Small intestine (tissue), 7 donors: ENCODE results near the gene ZNF697. TPM values are rescaled to one million over a fixed set of nuclear protein-coding genes. Genes with fewer than 3 reads are reported as not detected.
"Not testable (repeated sequence)": the region's sequence is repeated elsewhere in the genome, so short reads cannot be mapped to it uniquely, and the experiment has no call there.

Source experiments
- DNase-seq, 2 donors: peaks; one replicate each; pipeline versions ENCODE4 v3.0.0 to v3.0.0-alpha.2; 2013
- FAIRE-seq: peaks from 2 replicates; lab custom pipeline; 2012; peaks lifted over from hg19 to GRCh38; lab: Jason Lieb, UNC
- H3K27ac ChIP-seq, 3 donors: one replicate each; pipeline ENCODE4 v1.5.1; 2013; ENCODE audit warnings: low read length in 2 of 3, mild to moderate bottlenecking in 2 of 3, control low read depth in 1 of 3, inconsistent platforms in 1 of 3, low read depth in 1 of 3, moderate library complexity in 1 of 3
- H3K27me3 ChIP-seq, 3 donors: one replicate each; pipeline ENCODE4 v1.6.1; 2013; ENCODE audit warnings: low read length in 3 of 3, inconsistent platforms in 1 of 3; ENCODE audit not compliant: control insufficient read depth in 3 of 3, insufficient read depth in 3 of 3
- H3K36me3 ChIP-seq, 3 donors: one replicate each; pipeline ENCODE4 v1.6.1; 2013; ENCODE audit warnings: low read length in 3 of 3, inconsistent platforms in 1 of 3, low read depth in 1 of 3, mild to moderate bottlenecking in 1 of 3, moderate library complexity in 1 of 3; ENCODE audit not compliant: control insufficient read depth in 3 of 3, insufficient read depth in 2 of 3
- H3K4me1 ChIP-seq, 3 donors: one replicate each; pipeline ENCODE4 v1.6.1; 2013; ENCODE audit warnings: low read length in 2 of 3, inconsistent platforms in 1 of 3, low read depth in 1 of 3, mild to moderate bottlenecking in 1 of 3, moderate library complexity in 1 of 3; ENCODE audit not compliant: control insufficient read depth in 3 of 3, insufficient read depth in 2 of 3
- H3K4me3 ChIP-seq, 3 donors: one replicate each; pipeline ENCODE4 v1.5.1; 2013; ENCODE audit warnings: low read length in 3 of 3, control low read depth in 1 of 3, inconsistent platforms in 1 of 3, low read depth in 1 of 3, mild to moderate bottlenecking in 1 of 3, moderate library complexity in 1 of 3
- H3K9me3 ChIP-seq, 2 donors: one replicate each; pipeline ENCODE4 v1.6.1; 2013; ENCODE audit warnings: low read depth in 1 of 2, low read length in 1 of 2; ENCODE audit not compliant: control insufficient read depth in 2 of 2, insufficient read depth in 1 of 2
- WGBS, 3 donors: extraction: QIAGEN DNeasy Blood & Tissue Kit; methylation state at CpG; one replicate each; pipeline ENCODE4 v1.1.7; 2013; 5-methylcytosine and 5-hydroxymethylcytosine counted together
- polyA plus RNA-seq, 4 donors: library from polyadenylated mRNA; stranded (reverse) in 3 of 4; unstranded in 1 of 4; fragments of 200-250 nt in 3 of 4; fragments of 120-200 nt in 1 of 4; gene quantifications; one replicate each; pipeline versions ENCODE4 v1.2.1 to v1.2.3, GENCODE V29; 2013
- donor health status: healthy with polysubstance abuse.
- donor health status: control.
- donor health status: control.
- donor health status: Bipolar disorder and iron deficiency.
- donor health status: healthy.

ZNF697 gene
- polyA plus RNA-seq, 4 donors: 1.3 to 8.2 (median 1.6) TPM

DNA sequence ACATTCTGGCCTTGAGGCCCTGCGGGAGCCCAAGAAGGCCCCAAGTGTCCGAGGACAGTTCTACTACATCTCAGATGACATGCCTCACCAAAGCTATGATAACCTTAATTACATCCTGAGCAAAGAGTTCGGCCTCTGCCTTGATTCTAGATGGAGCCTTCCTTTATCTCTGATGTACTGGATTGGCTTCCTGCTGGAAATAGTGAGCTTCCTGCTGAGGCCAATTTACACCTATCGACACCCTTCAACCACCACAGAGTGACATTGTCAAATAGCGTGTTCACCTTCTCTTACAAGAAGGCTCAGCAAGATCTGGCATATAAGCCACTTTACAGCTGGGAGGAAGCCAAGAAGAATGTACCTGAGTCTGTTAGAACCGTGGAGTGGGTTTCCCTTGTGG lies 39.2 kb downstream of the ZNF697 start:
- H3K4me1 ChIP-seq, DNase-seq, H3K9me3 ChIP-seq, H3K36me3 ChIP-seq, H3K27me3 ChIP-seq, H3K27ac ChIP-seq, H3K4me3 ChIP-seq, FAIRE-seq: not testable (repeated sequence)
- WGBS, 3 donors: 82 to 84% (median 83%) methylated on average over 6 of the region's 6 CpGs

DNA sequence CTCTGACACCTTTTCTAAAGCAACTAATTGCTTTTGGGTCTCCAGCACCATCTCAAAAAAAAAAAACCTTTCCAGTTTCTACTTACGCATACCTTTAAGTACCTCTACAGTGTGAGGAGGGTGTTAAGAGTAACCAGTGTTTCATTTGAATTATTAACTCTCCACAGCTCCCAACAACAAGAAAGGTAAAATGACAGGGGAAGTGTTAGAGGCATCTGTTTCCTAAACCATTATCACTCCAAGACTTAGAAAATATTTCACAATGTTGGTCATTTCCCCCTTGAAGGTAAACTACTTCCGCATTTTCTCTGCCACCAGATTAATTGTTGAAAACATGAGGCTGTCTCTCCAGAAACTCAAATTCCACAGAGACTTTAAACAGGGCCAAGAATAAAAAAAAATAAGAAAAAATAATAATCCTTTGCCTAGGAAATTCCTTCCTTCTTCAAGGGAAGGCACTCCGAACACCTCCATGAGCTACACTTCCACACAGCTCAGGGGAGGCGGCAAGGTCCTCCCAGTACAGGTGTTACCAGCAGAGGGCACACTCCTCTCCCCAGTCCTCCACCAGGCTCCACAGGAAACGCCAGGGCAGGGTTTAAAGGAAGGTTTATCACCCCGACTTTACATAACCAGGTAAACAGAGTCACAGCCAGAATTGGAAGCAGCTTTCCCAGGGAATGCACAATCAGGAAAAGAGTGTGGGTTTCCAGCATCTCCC lies 40.8 kb downstream of the ZNF697 start:
- DNase-seq, H3K9me3 ChIP-seq, H3K4me3 ChIP-seq, H3K36me3 ChIP-seq, H3K27ac ChIP-seq, FAIRE-seq, H3K27me3 ChIP-seq: not testable (repeated sequence)
- H3K4me1 ChIP-seq: peaks cover 0 to 11% (median 0%) of the 10 kb centered on the region in 3 donors
- WGBS, 3 donors: 78 to 96% (median 93%) methylated on average over 3 to 4 of the region's 6 CpGs

DNA sequence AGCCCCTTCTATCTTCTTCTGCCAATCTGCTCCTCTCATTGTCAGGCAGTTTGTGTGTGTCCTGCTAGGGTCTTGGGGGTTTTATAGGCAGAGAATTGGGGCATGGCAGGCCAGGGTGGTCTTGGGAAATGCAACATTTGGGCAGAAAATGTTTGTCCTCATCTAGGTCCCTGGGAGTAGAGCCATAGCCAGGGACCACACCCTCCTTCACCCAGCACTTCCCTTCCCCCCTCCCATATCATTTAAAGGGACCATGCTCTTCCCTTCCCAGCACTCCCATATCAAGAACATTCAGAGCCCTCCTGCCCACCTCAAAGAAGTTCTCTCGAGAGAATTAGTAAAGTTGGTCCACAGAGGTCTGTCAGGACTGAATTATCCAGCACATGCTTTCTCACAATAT lies 41.7 kb downstream of the ZNF697 start:
- WGBS, 3 donors: 81 to 86% (median 83%) methylated on average over 1 of the region's 1 CpG
- Histone ChIP-seq H3K4me3 (no peak overlapping the region), H3K36me3 (no peaks in the 10 kb centered on the region), H3K27ac (no peak overlapping the region), H3K4me1 (peaks cover 0 to 17% (median 0%) of the 10 kb centered on the region in 3 donors), H3K9me3 (no peaks in the 10 kb centered on the region), H3K27me3 (no peaks in the 10 kb centered on the region)
- FAIRE-seq: no peak
- no peak for DNase-seq

DNA sequence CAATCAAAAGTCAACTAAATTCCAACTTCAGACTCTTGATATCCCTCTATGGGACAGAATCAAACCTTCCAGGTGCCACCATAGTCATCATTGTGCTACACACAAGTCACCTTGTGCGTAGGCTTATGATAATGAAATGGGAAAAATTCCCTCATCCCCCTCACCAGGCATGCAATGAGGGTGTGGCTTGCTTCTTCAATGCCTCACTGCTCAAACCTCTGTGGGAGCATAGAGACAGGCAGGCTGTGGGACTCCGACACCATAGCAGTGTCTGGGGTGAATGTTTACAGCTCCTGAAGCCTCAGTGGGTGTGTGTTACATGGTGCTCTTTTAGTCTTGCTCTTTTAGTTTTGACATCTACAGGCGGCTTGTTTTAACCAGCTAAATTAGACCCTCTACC lies 42.4 kb downstream of the ZNF697 start:
- H3K27ac ChIP-seq: no peak overlapping the region
- DNase-seq (no peak), FAIRE-seq (no peak)
- H3K4me1 ChIP-seq: peaks cover 0 to 17% (median 0%) of the 10 kb centered on the region in 3 donors
- H3K27me3 ChIP-seq: no peaks in the 10 kb centered on the region
- 90 to 94% (median 92%) methylated on average over 3 of the region's 3 CpGs for WGBS, 3 donors
- no peaks in the 10 kb centered on the region for H3K9me3 ChIP-seq
- no peaks in the 10 kb centered on the region for H3K36me3 ChIP-seq
- no peak overlapping the region for H3K4me3 ChIP-seq

DNA sequence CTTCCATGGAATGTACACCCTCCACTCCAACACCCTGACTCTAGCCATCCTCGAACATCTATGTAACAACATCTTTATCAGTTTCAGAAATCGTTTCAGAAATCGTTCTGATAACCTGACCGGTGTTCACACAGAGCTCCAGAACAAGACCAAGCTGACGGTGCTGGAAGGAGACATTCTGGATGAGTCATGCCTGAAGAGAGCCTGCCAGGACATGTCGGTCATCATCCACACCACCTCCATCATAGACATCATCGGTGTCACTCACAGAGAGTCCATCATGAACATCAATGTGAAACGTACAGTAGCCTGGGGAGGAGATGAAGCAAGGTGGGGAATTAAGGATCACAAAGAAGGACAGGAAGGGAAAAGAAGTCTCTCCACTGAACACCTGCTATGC lies 43.0 kb downstream of the ZNF697 start:
- not testable (repeated sequence) for DNase-seq, H3K27me3 ChIP-seq, H3K4me3 ChIP-seq, H3K36me3 ChIP-seq, H3K9me3 ChIP-seq, FAIRE-seq, H3K27ac ChIP-seq
- peaks cover 0 to 17% (median 0%) of the 10 kb centered on the region in 3 donors for H3K4me1 ChIP-seq
- WGBS, 3 donors: 86 to 91% (median 86%) methylated on average over 8 of the region's 8 CpGs

DNA sequence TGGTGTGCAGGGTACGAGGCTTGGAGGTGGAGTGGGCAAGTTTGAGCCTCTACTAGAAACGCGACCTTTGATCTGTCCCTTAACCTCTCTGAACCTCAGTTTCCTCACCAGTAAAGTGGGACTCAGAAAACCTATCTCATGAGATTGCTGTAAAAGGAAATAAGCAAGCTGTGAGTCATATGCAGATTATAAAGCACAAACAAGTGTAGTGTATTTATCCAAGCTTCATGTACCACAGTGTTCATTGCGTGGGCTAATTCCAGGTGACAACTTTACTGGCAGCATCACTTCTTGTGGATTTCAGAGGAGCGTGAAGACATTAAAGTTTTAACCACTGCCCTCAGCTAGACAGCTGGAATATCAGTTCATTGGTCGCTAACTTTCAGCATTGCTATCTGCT lies 44.4 kb downstream of the ZNF697 start:
- Histone ChIP-seq H3K4me1 (peaks cover 0 to 9% (median 0%) of the 10 kb centered on the region in 3 donors), H3K36me3 (no peaks in the 10 kb centered on the region), H3K4me3 (no peak overlapping the region), H3K9me3 (no peaks in the 10 kb centered on the region), H3K27me3 (no peaks in the 10 kb centered on the region), H3K27ac (no peak overlapping the region)
- WGBS, 3 donors: 84 to 91% (median 91%) methylated on average over 6 of the region's 6 CpGs
- DNase-seq: no peak
- no peak for FAIRE-seq

DNA sequence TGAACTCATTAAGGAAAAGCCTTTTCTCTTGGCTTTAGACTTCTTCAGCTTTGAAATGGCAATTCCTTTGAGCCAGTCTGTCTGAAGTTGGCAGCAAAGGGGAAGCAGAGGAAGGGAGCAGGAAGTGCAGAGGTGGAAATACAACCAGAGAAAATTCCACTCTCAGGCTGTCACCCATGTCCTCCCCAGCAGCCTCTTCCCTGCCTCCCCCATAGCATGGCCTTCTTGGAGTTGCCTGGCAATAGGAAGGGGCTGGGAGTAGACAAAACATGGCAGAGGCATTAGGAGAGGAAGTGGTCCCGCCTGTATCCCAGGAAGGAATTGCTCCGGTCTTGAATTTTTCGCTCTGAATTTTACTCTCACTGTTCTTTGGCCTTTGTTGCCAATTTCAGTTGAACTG lies 44.8 kb downstream of the ZNF697 start:
- FAIRE-seq, H3K27ac ChIP-seq, H3K27me3 ChIP-seq, H3K4me1 ChIP-seq, H3K4me3 ChIP-seq, H3K36me3 ChIP-seq, H3K9me3 ChIP-seq, DNase-seq: not testable (repeated sequence)
- WGBS, 3 donors: 85 to 94% (median 85%) methylated on average over 3 of the region's 3 CpGs

DNA sequence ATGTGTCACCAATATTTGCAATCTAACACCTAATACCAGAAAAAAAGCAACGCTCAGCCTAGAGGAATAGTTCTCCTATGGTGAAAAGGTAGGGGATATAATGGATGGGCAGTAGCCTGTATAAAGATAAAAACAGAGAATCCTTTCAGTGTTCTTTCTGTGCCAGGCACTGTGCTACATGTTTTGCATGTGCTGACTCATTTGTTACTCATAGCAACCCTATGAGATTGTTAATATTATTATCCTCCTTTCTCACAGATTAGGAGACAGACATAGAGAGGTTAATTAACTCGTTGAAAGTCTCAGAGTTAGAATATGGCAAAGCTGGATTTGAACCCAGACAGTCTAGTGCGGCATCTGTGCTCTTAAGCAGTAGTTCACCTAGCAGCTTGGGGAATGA lies 45.3 kb downstream of the ZNF697 start:
- WGBS, 3 donors: 70 to 76% (median 76%) methylated on average over 3 of the region's 3 CpGs
- FAIRE-seq, H3K9me3 ChIP-seq, H3K4me1 ChIP-seq, H3K27ac ChIP-seq, DNase-seq, H3K27me3 ChIP-seq, H3K4me3 ChIP-seq, H3K36me3 ChIP-seq: not testable (repeated sequence)

DNA sequence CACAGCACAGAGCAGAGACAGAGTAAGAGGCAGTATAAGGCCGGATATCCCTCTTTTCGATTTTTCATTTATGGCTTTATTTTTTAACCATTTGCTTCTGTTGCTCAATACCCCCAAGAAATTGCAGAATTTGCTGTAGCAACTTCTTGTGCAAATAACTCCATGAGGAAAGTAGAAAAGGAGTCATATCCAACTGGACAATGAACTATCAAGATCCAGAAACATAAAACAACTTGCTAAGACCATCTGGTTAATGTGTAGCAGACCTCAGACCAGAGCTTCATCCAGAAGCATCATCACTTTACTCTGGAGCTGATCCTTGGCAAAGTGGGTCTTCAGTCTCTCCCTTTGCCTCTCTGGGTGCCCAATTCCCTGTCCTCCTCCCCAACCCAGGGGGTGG lies 45.9 kb downstream of the ZNF697 start:
- peak in 1 of 2 donors; percentile 13 for DNase-seq
- no peak for FAIRE-seq
- Histone ChIP-seq H3K9me3 (no peaks in the 10 kb centered on the region), H3K36me3 (no peaks in the 10 kb centered on the region), H3K27me3 (no peaks in the 10 kb centered on the region), H3K27ac (no peak overlapping the region), H3K4me1 (peaks cover 0 to 9% (median 0%) of the 10 kb centered on the region in 3 donors), H3K4me3 (no peak overlapping the region)
- 76 to 96% (median 87%) methylated on average over 2 of the region's 2 CpGs for WGBS, 3 donors
